Ectodermal cell (in vitro differentiated cells): Measurements from ENCODE around the gene LYPLA2.
"Not testable (repeated sequence)": the region's sequence is repeated elsewhere in the genome, so short reads cannot be mapped to it uniquely, and the experiment has no call there.

Source experiments
- H3K27ac ChIP-seq: 2 replicates; pipeline ENCODE4 v1.7.0; 2013; ENCODE audit warnings: mild to moderate bottlenecking, low read depth, low read length; ENCODE audit not compliant: insufficient read depth, poor library complexity, severe bottlenecking
- H3K27me3 ChIP-seq: 2 replicates; pipeline ENCODE4 v1.7.0; 2013; ENCODE audit warnings: mild to moderate bottlenecking, low read length; ENCODE audit not compliant: insufficient read depth, control insufficient read depth, poor library complexity, severe bottlenecking
- H3K36me3 ChIP-seq: one replicate; pipeline ENCODE4 v1.7.0; 2013; ENCODE audit warnings: low read length; ENCODE audit not compliant: control insufficient read depth, insufficient read depth
- H3K4me1 ChIP-seq: one replicate; pipeline ENCODE4 v1.7.0; 2013; ENCODE audit warnings: low read length; ENCODE audit not compliant: control insufficient read depth, insufficient read depth
- H3K4me3 ChIP-seq: 2 replicates; pipeline ENCODE4 v1.7.0; 2013; ENCODE audit warnings: low read depth, low read length, control low read depth; ENCODE audit not compliant: insufficient read depth
- H3K9me3 ChIP-seq: 2 replicates; pipeline ENCODE4 v1.7.0; 2013; ENCODE audit warnings: mild to moderate bottlenecking, low read length, moderate library complexity; ENCODE audit not compliant: control insufficient read depth
- WGBS, 2 experiments: methylation state at CpG; one replicate each; pipeline ENCODE4 v1.1.7; 2013; ENCODE audit warnings: missing lambda C conversion rate in 2 of 2; 5-methylcytosine and 5-hydroxymethylcytosine counted together

The LYPLA2 gene

GRCh38 chr1:23793861-23794731 lies 3.2 kb downstream of the LYPLA2 start:
- H3K9me3 ChIP-seq: no peaks in the 10 kb centered on the region
- 92 to 94% methylated on average over 17 to 18 of the region's 21 CpGs for WGBS, 2 experiments
- no peaks in the 10 kb centered on the region for H3K27me3 ChIP-seq
- H3K4me3 ChIP-seq: no peak overlapping the region
- no peaks in the 10 kb centered on the region for H3K36me3 ChIP-seq
- no peak overlapping the region for H3K27ac ChIP-seq
- peaks cover 7% of the 10 kb centered on the region for H3K4me1 ChIP-seq

GRCh38 chr1:23794732-23795182 lies 3.8 kb downstream of the LYPLA2 start:
- H3K27ac ChIP-seq, H3K9me3 ChIP-seq, H3K36me3 ChIP-seq, H3K4me3 ChIP-seq, H3K27me3 ChIP-seq: not testable (repeated sequence)
- peaks cover 14% of the 10 kb centered on the region for H3K4me1 ChIP-seq
- 91 to 93% methylated on average over 9 of the region's 9 CpGs for WGBS, 2 experiments

- Histone ChIP-seq H3K27ac (no peak overlapping the region), H3K27me3 (peaks cover under 1% of the 10 kb centered on the region), H3K4me3 (no peak overlapping the region), H3K9me3 (no peaks in the 10 kb centered on the region), H3K4me1 (peaks cover 14% of the 10 kb centered on the region), H3K36me3 (no peaks in the 10 kb centered on the region)
- 96 to 97% methylated on average over 16 of the region's 16 CpGs for WGBS, 2 experiments
Measured at GRCh38 chr1:23795676-23796465, 4.9 kb downstream of the LYPLA2 start.

GRCh38 chr1:23796466-23797271 lies 5.7 kb downstream of the LYPLA2 start:
- Histone ChIP-seq H3K4me3 (no peak overlapping the region), H3K27me3 (peaks cover 9% of the 10 kb centered on the region), H3K4me1 (peaks cover 20% of the 10 kb centered on the region), H3K36me3 (no peaks in the 10 kb centered on the region), H3K27ac (no peak overlapping the region), H3K9me3 (no peaks in the 10 kb centered on the region)
- WGBS, 2 experiments: 85 to 86% methylated on average over 17 of the region's 17 CpGs

- Histone ChIP-seq H3K9me3 (no peaks in the 10 kb centered on the region), H3K27ac (no peak overlapping the region), H3K4me1 (peaks cover 15% of the 10 kb centered on the region), H3K4me3 (no peak overlapping the region), H3K36me3 (no peaks in the 10 kb centered on the region), H3K27me3 (peaks cover 14% of the 10 kb centered on the region)
- 94 to 95% methylated on average over 20 of the region's 20 CpGs for WGBS, 2 experiments
Measured at GRCh38 chr1:23797478-23798448, 6.8 kb downstream of the LYPLA2 start.

GRCh38 chr1:23798662-23799142 lies 7.8 kb downstream of the LYPLA2 start:
- Histone ChIP-seq H3K4me1 (peaks cover 15% of the 10 kb centered on the region), H3K9me3 (no peaks in the 10 kb centered on the region), H3K4me3 (no peak overlapping the region), H3K27me3 (peaks cover 14% of the 10 kb centered on the region), H3K36me3 (no peaks in the 10 kb centered on the region), H3K27ac (no peak overlapping the region)
- 91 to 92% methylated on average over 12 of the region's 12 CpGs for WGBS, 2 experiments

GRCh38 chr1:23799255-23799569 lies 8.3 kb downstream of the LYPLA2 start:
- Histone ChIP-seq H3K27ac (no peak overlapping the region), H3K27me3 (peaks cover 14% of the 10 kb centered on the region), H3K4me3 (peak overlapping the region; percentile 83), H3K4me1 (peaks cover 15% of the 10 kb centered on the region), H3K36me3 (no peaks in the 10 kb centered on the region), H3K9me3 (no peaks in the 10 kb centered on the region)
- WGBS, 2 experiments: 66 to 67% methylated on average over 7 of the region's 7 CpGs

- H3K9me3 ChIP-seq: no peaks in the 10 kb centered on the region
Measured at GRCh38 chr1:23799570-23800399, 8.8 kb downstream of the LYPLA2 start.

More at GRCh38 chr1:23799570-23800399, 8.8 kb downstream of the LYPLA2 start:
- H3K27me3 ChIP-seq: peaks cover 14% of the 10 kb centered on the region
- peak overlapping the region; percentile 83 for H3K4me3 ChIP-seq
- peak overlapping the region; percentile 26 for H3K27ac ChIP-seq
- H3K36me3 ChIP-seq: no peaks in the 10 kb centered on the region
- H3K4me1 ChIP-seq: peaks cover 15% of the 10 kb centered on the region
- WGBS, 2 experiments: 3 to 4% methylated on average over 48 of the region's 48 CpGs
